22Rv1 (cell line): Measurements from ENCODE around the gene FBXL7.

Experiments
- H3K27ac ChIP-seq: fragments of 450-650 bp; 2 replicates; pipeline ENCODE4 v1.5.1; 2017
- ZFX ChIP-seq: fragments of 450-650 bp; IDR thresholded peaks from 2 replicates; pipeline ENCODE4 v1.6.1; 2017; ENCODE audit warnings: antibody characterized with exemption, borderline replicate concordance
- TF ChIP-seq, protein P1 (sequence below): fragments of 450-650 bp; IDR thresholded peaks from 2 replicates; pipeline ENCODE4 v1.5.1; 2017; ENCODE audit warnings: mild to moderate bottlenecking

FBXL7 gene

DNA sequence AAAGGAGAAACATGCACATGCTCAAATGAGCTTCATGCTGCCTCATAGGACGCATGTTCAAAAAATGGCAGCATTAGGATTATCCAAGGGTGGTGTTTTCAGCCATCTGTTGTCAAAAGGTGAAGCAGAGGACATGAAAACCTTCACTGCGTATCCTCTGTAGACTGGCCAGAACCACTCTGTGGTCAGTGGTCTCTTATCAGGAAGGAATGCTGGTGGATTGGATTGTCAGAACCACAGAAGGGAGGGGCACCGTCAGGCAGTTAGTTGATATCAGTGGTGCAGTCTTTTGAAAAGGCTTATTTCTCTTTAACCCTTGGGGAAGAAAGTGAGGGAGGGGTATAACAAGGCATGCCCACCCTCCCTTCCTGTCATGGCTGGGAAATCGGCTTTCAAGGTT, 100.1 kb downstream of the FBXL7 start:
- no peak for TF ChIP-seq ZFX
- TF ChIP-seq, protein P1, sequence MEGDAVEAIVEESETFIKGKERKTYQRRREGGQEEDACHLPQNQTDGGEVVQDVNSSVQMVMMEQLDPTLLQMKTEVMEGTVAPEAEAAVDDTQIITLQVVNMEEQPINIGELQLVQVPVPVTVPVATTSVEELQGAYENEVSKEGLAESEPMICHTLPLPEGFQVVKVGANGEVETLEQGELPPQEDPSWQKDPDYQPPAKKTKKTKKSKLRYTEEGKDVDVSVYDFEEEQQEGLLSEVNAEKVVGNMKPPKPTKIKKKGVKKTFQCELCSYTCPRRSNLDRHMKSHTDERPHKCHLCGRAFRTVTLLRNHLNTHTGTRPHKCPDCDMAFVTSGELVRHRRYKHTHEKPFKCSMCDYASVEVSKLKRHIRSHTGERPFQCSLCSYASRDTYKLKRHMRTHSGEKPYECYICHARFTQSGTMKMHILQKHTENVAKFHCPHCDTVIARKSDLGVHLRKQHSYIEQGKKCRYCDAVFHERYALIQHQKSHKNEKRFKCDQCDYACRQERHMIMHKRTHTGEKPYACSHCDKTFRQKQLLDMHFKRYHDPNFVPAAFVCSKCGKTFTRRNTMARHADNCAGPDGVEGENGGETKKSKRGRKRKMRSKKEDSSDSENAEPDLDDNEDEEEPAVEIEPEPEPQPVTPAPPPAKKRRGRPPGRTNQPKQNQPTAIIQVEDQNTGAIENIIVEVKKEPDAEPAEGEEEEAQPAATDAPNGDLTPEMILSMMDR = no peak
- no peak overlapping the region for H3K27ac ChIP-seq

DNA sequence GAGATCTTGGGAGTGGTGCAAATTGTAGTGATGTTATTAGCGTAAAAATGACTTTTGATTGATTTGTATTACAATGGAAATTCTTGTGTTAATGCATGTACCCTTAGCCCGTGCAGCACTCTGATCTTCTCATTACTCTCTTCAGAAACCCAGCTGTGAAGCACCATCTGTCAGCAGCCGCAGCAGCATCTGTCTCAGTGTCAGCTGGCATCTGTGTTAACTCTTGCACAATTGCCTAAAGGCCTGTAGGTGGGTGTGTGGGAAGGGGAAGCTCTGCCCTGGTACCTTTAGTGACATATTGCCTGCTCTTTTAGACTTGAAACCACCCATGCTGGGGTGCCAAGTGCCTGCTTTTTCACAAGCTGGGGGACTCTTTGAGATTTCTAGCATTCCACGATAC, 101.3 kb downstream of the FBXL7 start:
- TF ChIP-seq ZFX = no peak
- TF ChIP-seq, protein P1 = no peak
- H3K27ac ChIP-seq = no peak overlapping the region

DNA sequence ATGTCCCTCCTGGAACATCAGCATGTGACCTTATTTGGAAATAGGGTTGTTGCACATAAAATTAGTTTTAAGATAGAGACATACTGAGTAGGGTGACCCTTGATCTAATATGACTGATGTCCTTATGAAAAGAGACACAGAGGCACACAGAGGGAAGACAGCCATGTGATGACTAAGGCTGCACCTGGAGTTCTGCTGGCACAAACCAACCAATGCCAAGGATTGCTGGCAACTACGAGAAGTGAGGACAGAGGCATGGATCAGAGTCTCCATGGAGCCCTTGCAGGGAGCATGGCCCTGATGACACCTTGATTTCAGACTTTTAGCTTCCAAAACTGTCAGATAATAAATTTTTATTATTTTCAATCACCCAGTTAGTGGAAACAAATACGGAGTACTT, 101.9 kb downstream of the FBXL7 start:
- no peak overlapping the region for H3K27ac ChIP-seq
- TF ChIP-seq, protein P1 = no peak
- no peak for TF ChIP-seq ZFX

DNA sequence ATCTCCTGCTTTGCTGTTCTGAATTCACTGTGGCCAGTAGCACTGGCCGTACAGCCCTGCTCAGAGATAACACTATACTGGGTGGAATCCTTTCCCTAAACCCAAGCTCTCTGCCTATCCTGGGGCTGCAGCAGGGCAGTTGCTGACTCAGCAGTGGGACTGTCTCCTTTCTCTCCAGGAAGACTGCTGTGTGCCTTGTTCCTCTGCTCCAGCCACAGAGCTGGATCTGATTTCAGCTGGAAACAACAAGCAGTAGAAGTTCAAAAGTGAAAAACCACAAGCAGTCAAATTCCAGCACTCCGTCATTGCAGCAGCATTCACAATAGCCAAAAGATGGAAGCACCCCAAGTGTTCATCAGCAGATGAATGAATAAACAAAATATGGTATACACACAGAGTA, 105.0 kb downstream of the FBXL7 start:
- no peak overlapping the region for H3K27ac ChIP-seq
- TF ChIP-seq, protein P1 = no peak
- no peak for TF ChIP-seq ZFX

DNA sequence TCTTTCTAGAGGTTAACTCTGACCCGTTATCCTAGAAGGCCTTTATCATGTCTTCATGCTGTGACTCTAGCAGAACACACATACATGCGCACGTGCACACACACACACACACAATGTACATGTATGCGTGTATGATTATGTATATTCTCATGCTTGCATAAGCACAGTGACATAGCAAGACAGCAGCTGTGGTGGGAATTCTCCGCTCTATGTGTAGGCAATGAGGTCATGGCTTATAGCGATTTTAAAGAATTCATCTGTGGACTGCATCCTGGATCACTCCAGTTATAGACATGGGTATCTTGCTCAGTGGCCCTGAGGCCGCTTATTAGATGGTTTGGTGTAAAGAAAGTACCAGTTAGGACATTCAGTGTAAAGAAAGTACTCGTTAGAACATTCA, 106.2 kb downstream of the FBXL7 start:
- H3K27ac ChIP-seq = no peak overlapping the region
- no peak for TF ChIP-seq ZFX
- TF ChIP-seq, protein P1 = no peak

DNA sequence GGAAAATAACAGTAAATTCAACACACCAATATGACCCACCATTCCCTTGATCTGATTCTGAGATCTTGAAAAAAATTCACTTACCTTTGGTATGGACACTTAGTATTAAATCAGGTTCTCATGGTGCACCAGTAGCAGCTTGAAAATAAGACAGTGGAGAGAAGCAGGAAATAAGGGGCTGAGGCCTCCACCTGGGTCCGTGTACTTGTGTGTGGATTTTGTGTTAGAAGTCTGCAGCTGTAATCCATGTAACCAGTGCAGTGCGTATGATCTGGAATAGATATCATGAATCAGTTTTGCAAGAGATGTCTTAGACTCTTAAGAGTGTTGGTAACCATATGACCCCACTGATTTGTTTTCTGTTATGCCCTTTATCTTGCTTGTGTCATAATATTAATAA, 107.1 kb downstream of the FBXL7 start:
- no peak overlapping the region for H3K27ac ChIP-seq
- TF ChIP-seq, protein P1 = no peak
- TF ChIP-seq ZFX = no peak

DNA sequence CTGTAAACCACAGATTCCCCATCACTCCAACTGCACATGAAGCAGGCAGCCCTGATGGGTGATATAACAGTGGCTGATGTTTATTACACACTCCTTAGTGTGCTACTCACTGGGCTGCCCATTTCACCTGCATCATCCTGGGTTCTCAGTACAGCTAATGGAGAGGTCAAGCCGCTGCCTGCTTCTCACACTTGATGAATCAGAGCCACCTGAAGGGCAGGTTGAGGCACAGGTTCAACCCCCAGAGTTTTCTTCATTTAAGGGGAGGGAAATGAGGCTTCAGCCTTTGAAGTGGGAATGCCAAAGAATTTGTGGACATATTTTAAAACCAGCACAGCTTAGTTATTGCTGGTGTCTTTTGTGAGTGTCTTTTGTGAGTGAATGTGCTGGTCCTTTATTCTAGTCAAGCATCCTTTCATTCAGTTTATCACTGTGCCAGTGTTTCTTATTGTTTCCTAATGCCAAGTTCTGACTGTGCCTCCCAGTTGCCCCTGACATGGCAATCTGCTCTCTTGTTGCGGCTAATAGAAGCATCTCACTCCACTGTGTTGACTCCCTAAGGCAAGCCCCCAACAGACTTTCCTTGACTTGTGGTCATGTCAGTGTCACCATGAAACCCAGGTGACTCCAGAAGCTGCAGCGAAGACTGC, 109.2 kb downstream of the FBXL7 start:
- no peak for TF ChIP-seq ZFX
- TF ChIP-seq, protein P1 = no peak
- H3K27ac ChIP-seq = no peak overlapping the region
